ENCODE data around the gene MAP2K7. TPM values are rescaled to one million over a fixed set of nuclear protein-coding genes. Genes with fewer than 3 reads are reported as not detected.
"Not testable (repeated sequence)": the region's sequence is repeated elsewhere in the genome, so short reads cannot be mapped to it uniquely, and the experiment has no call there.

Gene MAP2K7
- total and polyA plus RNA-seq, 7 donors = 12.5 to 27.8 (median 16.5) TPM

GRCh38 chr19:7928741-7929701 is 25.3 kb downstream of the MAP2K7 start:
- H3K27me3 ChIP-seq = no peaks in the 10 kb centered on the region
- TF ChIP-seq POLR2A (IDR thresholded peaks at IDR 0.05) (no peak), POLR2AphosphoS5 (IDR thresholded peaks at IDR 0.05) (peak; percentile 32 to 60 (median 49)), EP300 (IDR thresholded peaks at IDR 0.05) (peak in 1 of 4 donors; percentile 5), CTCF (IDR thresholded peaks at IDR 0.05) (peak in 3 of 4 experiments; percentile 28 to 39 (median 35))
- H3K4me1 ChIP-seq = peaks cover 0 to 85% (median 78%) of the 10 kb centered on the region in 4 donors
- DNase-seq = peak; percentile 92
- WGBS, 2 donors = 67 to 73% methylated on average over 24 of the region's 24 CpGs
- H3K4me3 ChIP-seq = peak overlapping the region in 3 of 4 donors; percentile 19 to 36 (median 31)
- intact Hi-C loops (cut with DNase I) = loop anchor here (10.0 kb wide), 3 partner anchors 436 to 1194 kb away; partner anchors contain the start of genes ANGPTL4, GPR108, MBD3L1 and TRIP10
- peaks cover 19 to 32% (median 27%) of the 10 kb centered on the region in 4 donors for H3K36me3 ChIP-seq
- H3K27ac ChIP-seq = peak overlapping the region; percentile 89 to 97 (median 94)
- no peaks in the 10 kb centered on the region for H3K9me3 ChIP-seq

GRCh38 chr19:7930030-7930429 is 26.4 kb downstream of the MAP2K7 start:
- TF ChIP-seq POLR2AphosphoS5 (IDR thresholded peaks at IDR 0.05) = peak in 1 of 4 donors; percentile 5
- Histone ChIP-seq H3K4me1 (peaks cover 0 to 80% (median 68%) of the 10 kb centered on the region in 4 donors), H3K27ac (peak overlapping the region; percentile 89 to 97 (median 94)), H3K36me3 (peaks cover 28 to 42% (median 36%) of the 10 kb centered on the region in 4 donors)
- H3K4me3 ChIP-seq; H3K9me3 ChIP-seq; DNase-seq; H3K27me3 ChIP-seq; intact Hi-C loops (cut with DNase I): not testable (repeated sequence)
- WGBS, 2 donors = 83 to 85% methylated on average over 11 of the region's 11 CpGs

- no peak for TF ChIP-seq POLR2A (IDR thresholded peaks at IDR 0.05)
- TF ChIP-seq POLR2AphosphoS5 (IDR thresholded peaks at IDR 0.05) = no peak
- TF ChIP-seq EP300 (IDR thresholded peaks at IDR 0.05) = no peak
- Histone ChIP-seq H3K4me3 (no peak overlapping the region), H3K27ac (peak overlapping the region; percentile 89 to 97 (median 94)), H3K27me3 (no peaks in the 10 kb centered on the region), H3K4me1 (peaks cover 0 to 73% (median 62%) of the 10 kb centered on the region in 4 donors), H3K36me3 (peaks cover 35 to 50% (median 43%) of the 10 kb centered on the region in 4 donors), H3K9me3 (no peaks in the 10 kb centered on the region)
- 83 to 93% methylated on average over 7 of the region's 7 CpGs for WGBS, 2 donors
- intact Hi-C loops (cut with DNase I) = no loop called here
- DNase-seq = no peak
Observed at GRCh38 chr19:7930765-7931164, 27.1 kb downstream of the MAP2K7 start.

GRCh38 chr19:7931221-7932061 is 27.8 kb downstream of the MAP2K7 start:
- peaks cover 39 to 56% (median 49%) of the 10 kb centered on the region in 4 donors for H3K36me3 ChIP-seq
- DNase-seq = peak; percentile 82

GRCh38 chr19:7932276-7932929 is 28.7 kb downstream of the MAP2K7 start:
- TF ChIP-seq POLR2A (IDR thresholded peaks at IDR 0.05) (no peak), CTCF (IDR thresholded peaks at IDR 0.05) (no peak), POLR2AphosphoS5 (IDR thresholded peaks at IDR 0.05) (no peak), EP300 (IDR thresholded peaks at IDR 0.05) (no peak)
- 92% methylated on average over 32 of the region's 32 CpGs for WGBS, 2 donors
- Histone ChIP-seq H3K27me3 (no peaks in the 10 kb centered on the region), H3K4me1 (peaks cover 0 to 59% (median 48%) of the 10 kb centered on the region in 4 donors), H3K4me3 (no peak overlapping the region), H3K27ac (peak overlapping the region; percentile 89 to 97 (median 94)), H3K9me3 (no peaks in the 10 kb centered on the region), H3K36me3 (peaks cover 49 to 66% (median 58%) of the 10 kb centered on the region in 4 donors)
- intact Hi-C loops (cut with DNase I) = no loop called here
- peak; percentile 66 for DNase-seq

More at GRCh38 chr19:7931221-7932061, 27.8 kb downstream of the MAP2K7 start:
- H3K4me3 ChIP-seq = no peak overlapping the region
- no peaks in the 10 kb centered on the region for H3K9me3 ChIP-seq
- intact Hi-C loops (cut with DNase I) = no loop called here
- no peaks in the 10 kb centered on the region for H3K27me3 ChIP-seq
- H3K27ac ChIP-seq = peak overlapping the region; percentile 89 to 97 (median 94)
- 90 to 92% methylated on average over 36 of the region's 36 CpGs for WGBS, 2 donors
- no peak for TF ChIP-seq POLR2A (IDR thresholded peaks at IDR 0.05)
- H3K4me1 ChIP-seq = peaks cover 0 to 68% (median 58%) of the 10 kb centered on the region in 4 donors
